Ovary (tissue), 3 donors: ENCODE data around the gene RYR3.

Source experiments
- EP300 ChIP-seq: sonication (generic); formaldehyde crosslinking; IDR thresholded peaks from one replicate; pipeline ENCODE4 v1.6.1; 2017; ENCODE audit warnings: antibody characterized with exemption
- TF ChIP-seq, protein P1 (sequence below), 3 donors: fragments of 450-650 bp in 2 of 3; fragments of 200-600 bp in 1 of 3; IDR thresholded peaks; one replicate each; pipeline versions ENCODE4 v1.5.1 to v1.8.0; 2016 to 2022; ENCODE audit warnings: antibody characterized with exemption in 3 of 3, mild to moderate bottlenecking in 1 of 3
- donor health status: DM: no; HTN: no; CAD: no.

GRCh38 chr15:33710748-33711147 lies 400.0 kb downstream of the RYR3 start:
- TF ChIP-seq, protein P1, sequence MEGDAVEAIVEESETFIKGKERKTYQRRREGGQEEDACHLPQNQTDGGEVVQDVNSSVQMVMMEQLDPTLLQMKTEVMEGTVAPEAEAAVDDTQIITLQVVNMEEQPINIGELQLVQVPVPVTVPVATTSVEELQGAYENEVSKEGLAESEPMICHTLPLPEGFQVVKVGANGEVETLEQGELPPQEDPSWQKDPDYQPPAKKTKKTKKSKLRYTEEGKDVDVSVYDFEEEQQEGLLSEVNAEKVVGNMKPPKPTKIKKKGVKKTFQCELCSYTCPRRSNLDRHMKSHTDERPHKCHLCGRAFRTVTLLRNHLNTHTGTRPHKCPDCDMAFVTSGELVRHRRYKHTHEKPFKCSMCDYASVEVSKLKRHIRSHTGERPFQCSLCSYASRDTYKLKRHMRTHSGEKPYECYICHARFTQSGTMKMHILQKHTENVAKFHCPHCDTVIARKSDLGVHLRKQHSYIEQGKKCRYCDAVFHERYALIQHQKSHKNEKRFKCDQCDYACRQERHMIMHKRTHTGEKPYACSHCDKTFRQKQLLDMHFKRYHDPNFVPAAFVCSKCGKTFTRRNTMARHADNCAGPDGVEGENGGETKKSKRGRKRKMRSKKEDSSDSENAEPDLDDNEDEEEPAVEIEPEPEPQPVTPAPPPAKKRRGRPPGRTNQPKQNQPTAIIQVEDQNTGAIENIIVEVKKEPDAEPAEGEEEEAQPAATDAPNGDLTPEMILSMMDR (IDR thresholded peaks at IDR 0.05), result no peak
- TF ChIP-seq EP300, result no peak
